ENCODE data around the gene JAK1.
"Not testable (repeated sequence)": the region's sequence is repeated elsewhere in the genome, so short reads cannot be mapped to it uniquely, and the experiment has no call there.

DNA sequence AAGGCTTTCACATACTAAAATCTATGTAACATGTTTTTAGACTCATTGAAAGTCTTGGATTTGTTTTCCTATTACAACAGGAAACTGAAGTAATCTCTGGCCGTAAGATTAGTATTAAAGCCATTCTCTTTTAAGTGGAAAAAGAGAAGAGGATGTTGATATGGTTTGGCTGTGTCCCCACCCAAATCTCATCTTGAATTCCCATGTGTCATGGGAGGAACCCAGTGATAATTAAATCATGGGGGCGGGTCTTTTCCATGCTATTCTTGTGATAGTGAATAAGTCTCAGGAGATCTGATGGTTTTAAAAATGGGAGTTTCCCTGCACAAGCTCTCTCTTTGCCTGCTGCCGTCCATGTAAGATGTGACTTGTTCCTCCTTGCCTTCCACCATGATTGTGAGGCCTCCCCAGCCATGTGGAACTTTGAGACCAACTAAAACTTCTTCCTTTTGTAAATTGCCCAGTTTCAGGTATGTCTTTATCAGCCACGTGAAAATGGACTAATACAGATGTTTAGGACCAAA lies 32.1 kb upstream of the JAK1 start:
- TF ChIP-seq CTCF (conservative IDR thresholded peaks at IDR 0.05; ENCODE audit: low read depth in 2 of 2); EZH2 (IDR thresholded peaks at IDR 0.05; ENCODE audit: low read depth, unreplicated experiment); POLR2AphosphoS5 (IDR thresholded peaks at IDR 0.05; ENCODE audit: low read depth); STAT1 (IDR thresholded peaks at IDR 0.05; ENCODE audit: unreplicated experiment); ZNF331 (CRISPR knock-in tag; IDR thresholded peaks at IDR 0.05; ENCODE audit: low read depth); NANOG (IDR thresholded peaks at IDR 0.05; ENCODE audit: borderline replicate concordance): not testable (repeated sequence)

All from GM23338 (cell line).